AG08396 (cell line): ENCODE measurements around the gene FAM117B.
A peak's percentile ranks its signal among the peaks of the same experiment; 100 is the strongest.

ENCODE experiments used
- DNase-seq: peaks from one replicate; pipeline ENCODE4 v3.0.0; 2012; ENCODE audit warnings: low spot score, mixed read lengths

FAM117B gene

GRCh38 chr2:202634556-202635427, at the start of gene FAM117B:
Gene FAM117B, plus strand, starts transcription at chr2:202634969. Its CDS starts 219 bp downstream, at chr2:202635188.
- DNase-seq = peak; percentile 97

GRCh38 chr2:202588647-202589581, 45.9 kb upstream of the FAM117B start:
- DNase-seq = peak; percentile 76

DNA sequence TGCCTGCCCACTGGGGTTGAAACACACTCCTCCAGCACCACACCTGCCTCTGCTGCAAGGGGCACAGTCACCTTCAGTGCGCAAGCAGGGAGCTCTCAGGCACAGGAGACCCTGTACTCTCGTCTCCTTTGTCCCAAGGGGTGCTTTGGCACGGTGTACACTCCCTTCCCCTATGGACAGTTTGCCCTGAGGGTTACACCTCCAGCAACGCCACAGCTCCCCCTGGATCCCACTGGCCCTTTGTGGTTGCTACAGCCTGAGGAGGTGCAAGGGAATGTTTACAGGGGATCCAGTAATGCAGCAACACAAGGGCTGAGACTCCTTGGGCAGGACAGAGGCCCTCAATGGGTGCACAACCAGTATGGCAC, 45.2 kb upstream of the FAM117B start:
- no peak for DNase-seq

GRCh38 chr2:202592566-202592965, 42.2 kb upstream of the FAM117B start:
- no peak for DNase-seq

DNA sequence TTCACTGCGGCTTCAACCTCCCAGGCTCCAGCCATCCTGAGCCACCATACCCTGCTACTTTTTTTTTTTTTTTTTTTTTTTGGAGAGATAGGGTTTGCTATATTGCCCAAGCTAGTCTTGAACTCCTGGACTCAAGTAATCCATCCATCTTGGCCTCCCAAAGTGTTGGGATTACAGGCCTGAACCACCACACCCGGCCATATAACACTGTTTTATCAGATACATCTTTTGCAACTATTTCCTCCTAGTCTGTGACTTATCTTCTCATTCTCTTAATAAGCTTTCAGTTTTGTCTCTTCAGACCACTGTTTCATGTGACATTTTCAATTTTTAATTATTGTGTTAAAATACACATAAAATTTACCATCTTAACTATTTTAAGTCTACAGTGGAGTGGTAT, 35.7 kb upstream of the FAM117B start:
- DNase-seq = no peak

- DNase-seq = no peak
Measured at GRCh38 chr2:202599911-202600310, 34.9 kb upstream of the FAM117B start.

GRCh38 chr2:202604699-202605098, 30.1 kb upstream of the FAM117B start:
- DNase-seq = no peak

GRCh38 chr2:202605174-202605573, 29.6 kb upstream of the FAM117B start:
- DNase-seq = no peak

DNA sequence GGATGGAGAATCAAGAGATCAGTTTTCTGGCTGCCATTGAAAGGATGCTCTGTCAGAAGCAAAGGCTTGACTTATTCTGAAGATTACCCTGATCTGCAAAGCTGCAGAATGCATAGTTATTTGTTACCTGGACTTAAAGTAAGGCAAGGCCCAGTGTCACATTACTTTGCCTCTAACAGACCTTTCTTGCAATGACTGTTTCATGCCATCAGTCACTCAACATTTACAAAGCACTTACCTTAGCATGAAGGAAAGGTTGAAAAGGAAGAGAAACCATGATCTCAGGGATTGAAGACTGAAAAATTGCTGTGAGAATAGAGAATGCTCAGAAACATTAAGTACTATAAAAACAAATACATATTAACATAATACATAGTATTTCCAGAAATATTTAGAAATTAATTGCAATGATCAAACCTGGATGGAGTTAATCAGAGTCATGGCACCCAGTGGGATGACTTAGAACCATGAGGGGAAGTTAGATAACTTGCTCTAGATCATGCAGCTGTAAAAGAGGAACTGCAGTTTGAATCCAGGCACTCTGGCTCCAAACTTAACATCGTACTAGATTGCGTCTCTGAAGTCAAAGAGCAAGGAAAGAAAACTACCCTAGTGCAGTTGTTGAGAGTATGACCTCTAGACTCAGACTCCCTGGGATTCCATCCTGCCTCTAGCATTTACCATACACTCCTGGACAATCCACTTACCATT, 26.5 kb upstream of the FAM117B start:
- no peak for DNase-seq

GRCh38 chr2:202609381-202610145, 25.2 kb upstream of the FAM117B start:
- no peak for DNase-seq

- no peak for DNase-seq
Measured at GRCh38 chr2:202610380-202610779, 24.4 kb upstream of the FAM117B start.

GRCh38 chr2:202612145-202612544, 22.6 kb upstream of the FAM117B start:
- DNase-seq = no peak

DNA sequence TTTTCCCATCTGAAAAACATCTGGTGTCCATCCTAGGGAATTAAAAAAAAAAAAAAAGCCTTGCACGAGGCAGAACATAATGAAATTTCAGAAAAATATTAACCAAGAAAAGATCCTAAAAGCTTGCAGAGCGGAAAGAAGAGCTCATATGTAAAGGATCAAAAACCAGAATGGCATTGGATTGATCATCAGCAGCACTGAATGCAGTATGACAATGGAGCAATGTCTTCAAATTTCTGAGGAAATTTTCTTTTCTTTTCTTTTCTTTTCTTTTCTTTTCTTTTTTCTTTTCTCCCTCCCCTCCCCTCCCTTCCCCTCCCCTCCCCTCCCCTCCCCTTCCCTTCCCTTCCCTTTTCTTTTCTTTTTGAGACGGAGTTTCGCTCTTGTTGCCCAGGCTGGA, 21.3 kb upstream of the FAM117B start:
- DNase-seq = no peak

GRCh38 chr2:202624133-202624532, 10.6 kb upstream of the FAM117B start:
- DNase-seq = no peak

DNA sequence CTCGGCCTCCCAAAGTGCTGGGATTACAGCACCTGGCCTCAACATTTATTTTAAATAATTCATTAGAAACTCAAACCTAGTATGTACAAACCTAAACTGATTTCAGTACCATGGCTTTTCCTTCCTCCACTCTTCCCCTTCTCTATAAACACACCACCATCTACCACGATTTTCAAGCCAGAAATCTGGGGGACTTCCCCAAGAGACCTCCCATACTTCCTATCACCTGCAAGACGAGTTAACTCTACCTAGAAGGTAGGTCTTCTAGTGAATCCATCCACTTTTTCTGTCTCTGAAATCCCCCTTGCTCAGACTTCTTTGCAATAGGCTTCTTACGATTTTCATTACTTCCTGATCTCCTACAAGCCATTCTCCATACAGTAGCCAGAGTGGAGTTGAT, 7.7 kb upstream of the FAM117B start:
- DNase-seq = no peak

GRCh38 chr2:202628646-202629198, 6.0 kb upstream of the FAM117B start:
- no peak for DNase-seq

DNA sequence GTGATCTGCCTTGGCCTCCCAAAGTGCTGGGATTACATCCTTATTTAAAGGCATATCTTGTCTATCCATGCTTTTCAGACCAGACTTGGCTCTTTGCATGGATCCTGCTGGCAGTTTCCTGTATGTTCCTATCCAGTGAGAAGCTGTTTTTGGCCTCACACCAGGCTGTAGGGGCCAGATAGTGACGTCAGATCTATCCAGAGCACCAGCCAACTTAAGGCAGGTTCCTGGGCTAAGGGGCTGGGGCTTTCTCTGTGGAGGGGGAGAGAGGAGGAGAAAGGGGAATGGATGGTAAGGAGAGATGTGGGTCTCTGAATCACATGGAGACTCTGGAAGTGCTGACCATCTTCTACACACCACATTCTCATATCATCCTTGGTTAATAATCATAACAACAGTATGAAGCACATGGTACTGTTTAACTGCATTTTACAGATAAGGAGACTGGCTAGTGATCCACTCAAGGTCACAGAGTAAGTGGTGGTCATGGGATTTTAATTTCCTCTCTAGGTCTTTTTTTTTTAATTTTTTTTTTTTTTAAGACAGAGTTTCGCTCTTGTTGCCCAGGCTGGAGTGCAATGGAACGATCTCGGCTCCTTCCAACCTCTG, 2.0 kb upstream of the FAM117B start:
- no peak for DNase-seq

- no peak for DNase-seq
Measured at GRCh38 chr2:202633470-202633869, 1.3 kb upstream of the FAM117B start.

DNA sequence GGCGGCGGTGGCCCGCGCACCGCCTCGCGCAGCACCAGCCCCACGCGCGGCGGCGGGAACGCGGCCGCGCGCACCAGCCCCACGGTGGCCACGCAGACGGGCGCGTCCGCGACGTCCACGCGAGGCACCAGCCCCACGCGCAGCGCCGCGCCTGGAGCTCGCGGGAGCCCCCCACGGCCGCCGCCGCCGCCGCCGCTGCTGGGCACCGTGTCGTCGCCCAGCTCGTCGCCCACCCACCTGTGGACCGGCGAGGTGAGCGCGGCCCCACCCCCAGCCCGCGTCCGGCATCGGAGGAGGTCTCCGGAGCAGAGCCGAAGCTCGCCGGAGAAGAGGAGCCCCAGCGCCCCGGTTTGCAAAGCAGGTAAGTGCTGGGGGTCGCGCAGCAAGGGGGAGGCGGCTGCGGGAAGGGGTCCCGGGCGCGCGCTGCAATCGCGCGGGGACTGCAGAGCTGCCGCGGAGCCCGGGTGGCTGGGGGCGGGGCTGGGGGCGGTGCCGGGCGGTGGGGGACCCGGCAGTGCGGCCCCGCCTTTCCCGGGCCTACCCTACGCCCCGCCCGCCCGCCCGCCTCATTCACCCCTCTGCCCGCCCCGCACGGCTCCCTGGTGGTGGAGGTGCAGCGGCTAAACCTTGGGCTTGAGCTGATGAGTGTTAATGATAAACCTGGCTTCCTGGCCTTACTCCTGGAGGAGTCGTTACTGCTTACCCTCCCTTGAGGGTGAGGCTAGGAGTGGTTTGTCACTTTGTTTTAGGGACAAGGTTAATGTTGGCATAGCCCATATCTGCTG, 851 bp downstream of the FAM117B start:
- DNase-seq = peak; percentile 92

DNA sequence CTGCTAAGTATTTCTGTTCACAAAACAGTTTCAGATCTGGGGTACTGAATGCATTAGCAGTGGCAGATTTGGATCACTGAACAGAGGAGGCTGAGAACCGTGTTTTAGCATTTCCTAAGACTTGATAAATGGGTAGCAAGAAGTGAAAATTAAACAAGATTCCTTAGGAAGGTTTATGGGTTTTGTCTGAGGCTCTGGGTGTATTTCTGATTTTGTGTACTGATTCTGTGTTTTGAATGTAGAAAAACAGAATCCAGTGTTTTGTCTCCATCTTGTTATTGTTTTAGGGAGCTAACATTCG, 1.4 kb downstream of the FAM117B start:
- DNase-seq = no peak
